GM19468 (cell line): ENCODE measurements around the gene ADGRL1.
"Not testable (repeated sequence)": the region's sequence is repeated elsewhere in the genome, so short reads cannot be mapped to it uniquely, and the experiment has no call there.

Experiments used
- ATAC-seq: cut with Tn5 transposase; IDR thresholded peaks from one replicate; pipeline ENCODE4 v1.9.1; 2021; ENCODE audit warnings: mild to moderate bottlenecking, moderate library complexity, moderate number of reproducible peaks; ENCODE audit not compliant: unreplicated experiment; ENCODE audit errors: extremely low read depth

ADGRL1 gene

DNA sequence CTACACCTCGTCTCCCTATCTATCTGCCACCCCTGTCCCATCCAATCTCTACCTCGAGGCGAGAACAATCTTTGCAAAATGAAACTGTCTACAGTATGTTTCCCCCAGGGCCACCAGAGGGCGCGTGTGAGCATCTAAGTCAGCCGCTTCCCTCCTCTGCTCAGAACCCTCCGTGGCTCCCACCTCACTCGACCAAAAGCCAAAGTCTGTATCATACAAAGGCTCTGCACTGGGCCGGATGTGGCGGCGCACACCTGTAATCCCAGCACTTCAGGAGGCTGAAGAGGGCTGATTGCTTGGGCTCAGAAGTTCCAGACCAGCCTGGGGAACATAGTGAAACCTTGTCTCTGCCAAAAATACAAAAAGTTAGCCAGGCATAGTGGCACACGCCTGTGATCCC is 9.9 kb downstream of the ADGRL1 start:
- not testable (repeated sequence) for ATAC-seq

- not testable (repeated sequence) for ATAC-seq
These were observed 10.8 kb downstream of the ADGRL1 start for GRCh38 chr19:14195216-14195615.

GRCh38 chr19:14189415-14189814 is 16.6 kb downstream of the ADGRL1 start:
- ATAC-seq: no peak

GRCh38 chr19:14188086-14188485 is 17.9 kb downstream of the ADGRL1 start:
- ATAC-seq: not testable (repeated sequence)

DNA sequence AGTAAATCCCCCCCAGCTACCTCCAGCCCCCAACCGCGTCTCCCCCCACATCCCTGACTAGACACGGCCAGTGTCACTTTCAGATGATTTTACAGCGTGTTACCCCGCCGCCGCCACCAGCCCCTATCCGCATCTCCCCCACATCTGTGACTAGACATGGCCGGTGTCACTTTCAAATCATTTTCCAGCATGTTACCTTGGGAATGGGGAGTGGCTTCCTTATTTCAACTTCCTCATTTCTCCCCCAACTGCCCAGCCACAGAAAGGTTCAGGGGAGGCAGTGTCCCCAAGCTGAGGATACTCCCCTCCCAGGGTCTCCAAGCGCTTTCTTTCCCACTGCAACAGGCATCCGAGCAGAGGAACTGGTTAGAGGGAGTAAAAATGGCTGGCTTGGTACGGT is 18.4 kb downstream of the ADGRL1 start:
- ATAC-seq: no peak

GRCh38 chr19:14186684-14187083 is 19.3 kb downstream of the ADGRL1 start:
- not testable (repeated sequence) for ATAC-seq

DNA sequence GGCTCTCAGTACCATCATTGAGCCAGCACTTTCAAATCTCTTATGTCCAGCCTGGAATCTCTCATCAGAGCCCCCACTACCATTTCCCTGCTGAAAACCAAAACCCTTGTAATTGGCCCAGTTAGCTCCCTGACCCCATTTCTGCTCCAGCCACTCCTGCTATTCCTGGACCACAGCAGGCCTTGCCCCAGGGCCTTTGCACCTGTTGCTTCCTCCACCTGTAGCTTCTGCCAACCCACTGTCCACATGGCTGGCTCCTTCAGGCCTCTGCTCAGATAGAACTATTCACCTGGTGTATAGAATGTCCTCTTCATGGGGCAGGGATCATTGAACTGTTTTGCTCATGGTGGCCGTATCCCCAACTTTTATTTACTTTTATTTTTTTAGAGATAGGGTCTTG is 20.3 kb downstream of the ADGRL1 start:
- ATAC-seq: not testable (repeated sequence)

DNA sequence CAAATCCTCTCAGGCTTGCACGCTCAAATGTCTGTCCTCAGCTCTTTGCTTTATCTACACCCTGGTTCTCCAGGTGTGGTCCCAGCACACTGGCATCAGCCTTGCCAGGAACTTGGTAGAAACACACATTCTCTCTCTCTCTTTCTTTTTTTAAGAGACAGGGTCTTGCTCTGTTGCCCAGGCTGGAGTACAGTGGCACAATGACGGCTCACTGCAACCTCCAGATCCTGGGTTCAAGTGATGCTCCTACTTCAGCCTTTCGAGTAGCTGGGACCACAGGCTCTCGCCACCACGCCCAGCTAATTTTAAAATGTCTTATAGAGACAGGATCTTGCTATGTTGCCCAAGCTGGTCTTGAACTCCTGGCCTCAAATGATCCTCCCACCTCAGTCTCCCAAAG is 20.8 kb downstream of the ADGRL1 start:
- no peak for ATAC-seq

- ATAC-seq: no peak
These were observed 22.1 kb downstream of the ADGRL1 start for GRCh38 chr19:14183741-14184350.

- no peak for ATAC-seq
These were observed 23.5 kb downstream of the ADGRL1 start for GRCh38 chr19:14182476-14182875.

GRCh38 chr19:14181906-14182305 is 24.1 kb downstream of the ADGRL1 start:
- ATAC-seq: no peak

DNA sequence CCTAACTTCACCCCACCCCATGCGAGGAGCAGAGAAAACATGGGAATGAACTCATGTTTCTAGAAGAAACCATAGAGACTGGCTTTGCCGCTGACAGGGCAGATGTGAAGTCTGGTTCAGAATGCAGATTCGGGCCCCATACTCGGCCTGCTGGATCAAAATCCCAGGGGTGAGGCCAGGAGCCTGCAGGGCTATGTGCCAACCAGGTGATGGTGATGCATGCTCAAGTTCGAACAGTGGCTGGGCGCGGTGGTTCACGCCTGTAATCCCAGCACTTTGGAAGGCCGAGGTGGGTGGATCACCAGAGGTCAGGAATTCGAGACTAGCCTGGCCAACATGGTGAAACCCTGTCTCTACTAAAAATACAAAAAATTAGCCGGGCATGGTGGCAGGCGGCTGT is 24.8 kb downstream of the ADGRL1 start:
- not testable (repeated sequence) for ATAC-seq

- no peak for ATAC-seq
These were observed 28.4 kb downstream of the ADGRL1 start for GRCh38 chr19:14177496-14178074.

GRCh38 chr19:14175351-14175792 is 30.6 kb downstream of the ADGRL1 start:
- no peak for ATAC-seq

DNA sequence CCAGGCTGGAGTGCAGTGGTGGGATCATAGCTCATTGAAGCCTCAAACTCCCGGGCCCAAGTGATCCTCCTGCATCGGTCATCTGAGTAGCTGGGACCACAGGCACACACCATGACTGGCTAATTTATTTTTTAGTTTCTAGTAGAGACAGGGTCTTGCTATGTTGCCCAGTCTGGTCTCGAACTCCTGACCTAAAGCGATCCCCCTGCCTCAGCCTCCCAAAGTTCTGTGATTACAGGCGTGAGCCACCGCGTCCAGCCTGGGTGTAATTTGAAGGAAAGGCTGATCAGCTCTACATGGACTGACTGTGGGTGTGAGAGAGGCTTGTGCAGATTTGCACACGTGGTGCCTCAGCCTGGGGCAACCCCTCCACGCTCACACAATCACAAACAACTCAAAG is 31.1 kb downstream of the ADGRL1 start:
- ATAC-seq: no peak

- no peak for ATAC-seq
These were observed 37.0 kb downstream of the ADGRL1 start for GRCh38 chr19:14168993-14169392.

- ATAC-seq: no peak
These were observed 37.6 kb downstream of the ADGRL1 start for GRCh38 chr19:14168259-14168972.

GRCh38 chr19:14167576-14168138 is 38.3 kb downstream of the ADGRL1 start:
- no peak for ATAC-seq

GRCh38 chr19:14166999-14167575 is 38.9 kb downstream of the ADGRL1 start:
- ATAC-seq: no peak

GRCh38 chr19:14165990-14166830 is 39.8 kb downstream of the ADGRL1 start:
- no peak for ATAC-seq
